OCI-LY1 (cell line): ENCODE data around the gene FOXI3.

ENCODE experiments used
- CTCF ChIP-seq: fragments of 200-600 bp; sonication (generic), shearing (Covaris generic); IDR thresholded peaks from 2 replicates; pipeline ENCODE4 v1.5.1; 2017; ENCODE audit warnings: mild to moderate bottlenecking, antibody characterized with exemption, low read length, moderate library complexity, mixed read lengths
- EZH2 ChIP-seq: fragments of 200-600 bp; sonication (generic), shearing (Covaris generic); IDR thresholded peaks from 2 replicates; pipeline ENCODE4 v1.8.0; 2017; ENCODE audit warnings: borderline replicate concordance, mixed run types, mild to moderate bottlenecking, antibody characterized with exemption, low read length, moderate library complexity, mixed read lengths

GRCh38 chr2:88450925-88451810 is 1.3 kb downstream of the FOXI3 start:
- TF ChIP-seq CTCF (no peak), EZH2 (no peak)
